OCI-LY1 (cell line): ENCODE results near the gene BLVRA.

Source experiments
- CTCF ChIP-seq: fragments of 200-600 bp; sonication (generic), shearing (Covaris generic); IDR thresholded peaks from 2 replicates; pipeline ENCODE4 v1.5.1; 2017; ENCODE audit warnings: mild to moderate bottlenecking, antibody characterized with exemption, low read length, moderate library complexity, mixed read lengths
- EZH2 ChIP-seq: fragments of 200-600 bp; sonication (generic), shearing (Covaris generic); IDR thresholded peaks from 2 replicates; pipeline ENCODE4 v1.8.0; 2017; ENCODE audit warnings: borderline replicate concordance, mixed run types, mild to moderate bottlenecking, antibody characterized with exemption, low read length, moderate library complexity, mixed read lengths

- TF ChIP-seq EZH2: no peak
- TF ChIP-seq CTCF: no peak
Observed at GRCh38 chr7:43851805-43852204, 93.3 kb downstream of the BLVRA start.
